ENCODE results near the gene MAN1C1. TPM values are rescaled to one million over a fixed set of nuclear protein-coding genes. Genes with fewer than 3 reads are reported as not detected.

MAN1C1 gene
- total and polyA plus RNA-seq, 7 donors: 0.69 to 32.1 (median 12.8) TPM

DNA sequence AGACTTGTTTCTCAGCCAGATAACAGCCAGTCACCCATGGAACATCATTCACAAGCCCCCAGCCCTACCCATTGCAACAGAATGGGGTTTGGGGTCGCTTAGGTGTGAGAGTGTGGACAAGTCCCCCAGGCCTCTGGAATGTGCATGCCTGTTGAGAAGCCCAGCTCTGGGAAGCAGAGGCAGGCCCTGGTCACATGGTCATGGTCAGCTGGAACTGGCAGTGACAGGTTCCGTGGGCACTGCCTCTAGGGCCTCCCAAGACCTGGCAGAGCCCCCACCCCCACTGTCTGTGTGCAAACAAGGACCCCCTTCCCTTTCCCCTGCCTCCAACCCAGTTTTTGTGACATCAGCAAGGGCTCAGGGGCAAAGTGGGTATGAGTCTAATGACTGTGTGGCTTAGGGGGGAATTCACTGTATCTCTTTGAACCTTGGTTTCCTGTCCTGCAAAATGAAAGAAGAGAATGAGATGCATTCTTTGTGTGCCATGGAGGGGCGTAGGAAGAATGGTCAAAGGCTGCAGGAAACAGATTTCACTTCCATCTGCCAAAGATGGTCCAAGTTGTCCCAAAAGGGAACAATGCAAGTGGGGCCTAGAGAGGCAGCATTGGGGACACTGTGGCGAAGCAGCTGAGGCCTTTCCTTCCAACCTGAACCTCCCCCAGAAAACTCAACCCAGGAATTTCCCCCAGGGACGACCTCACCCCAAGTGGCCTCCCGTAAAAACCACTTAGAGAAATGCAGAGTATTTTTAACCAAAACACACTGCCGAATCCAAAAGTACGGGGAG, 148.7 kb downstream of the MAN1C1 start:
- intact Hi-C loops (cut with DNase I): no loop called here
- H3K27ac ChIP-seq: peak overlapping the region in 2 of 4 donors; percentile 19 to 22
- TF ChIP-seq, protein P1, sequence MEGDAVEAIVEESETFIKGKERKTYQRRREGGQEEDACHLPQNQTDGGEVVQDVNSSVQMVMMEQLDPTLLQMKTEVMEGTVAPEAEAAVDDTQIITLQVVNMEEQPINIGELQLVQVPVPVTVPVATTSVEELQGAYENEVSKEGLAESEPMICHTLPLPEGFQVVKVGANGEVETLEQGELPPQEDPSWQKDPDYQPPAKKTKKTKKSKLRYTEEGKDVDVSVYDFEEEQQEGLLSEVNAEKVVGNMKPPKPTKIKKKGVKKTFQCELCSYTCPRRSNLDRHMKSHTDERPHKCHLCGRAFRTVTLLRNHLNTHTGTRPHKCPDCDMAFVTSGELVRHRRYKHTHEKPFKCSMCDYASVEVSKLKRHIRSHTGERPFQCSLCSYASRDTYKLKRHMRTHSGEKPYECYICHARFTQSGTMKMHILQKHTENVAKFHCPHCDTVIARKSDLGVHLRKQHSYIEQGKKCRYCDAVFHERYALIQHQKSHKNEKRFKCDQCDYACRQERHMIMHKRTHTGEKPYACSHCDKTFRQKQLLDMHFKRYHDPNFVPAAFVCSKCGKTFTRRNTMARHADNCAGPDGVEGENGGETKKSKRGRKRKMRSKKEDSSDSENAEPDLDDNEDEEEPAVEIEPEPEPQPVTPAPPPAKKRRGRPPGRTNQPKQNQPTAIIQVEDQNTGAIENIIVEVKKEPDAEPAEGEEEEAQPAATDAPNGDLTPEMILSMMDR (IDR thresholded peaks at IDR 0.05): no peak
- no peak for TF ChIP-seq EP300 (IDR thresholded peaks at IDR 0.05)
- no peak for TF ChIP-seq POLR2A (IDR thresholded peaks at IDR 0.05)
- no peak for TF ChIP-seq POLR2AphosphoS5 (IDR thresholded peaks at IDR 0.05)
- H3K9me3 ChIP-seq: no peaks in the 10 kb centered on the region
- H3K4me3 ChIP-seq: no peak overlapping the region
- DNase-seq: no peak
- 57 to 80% methylated on average over 8 of the region's 8 CpGs for WGBS, 2 donors
- no peaks in the 10 kb centered on the region for H3K27me3 ChIP-seq
- peaks cover 0 to 22% (median 2%) of the 10 kb centered on the region in 4 donors for H3K36me3 ChIP-seq
- peaks cover 0 to 9% (median 5%) of the 10 kb centered on the region in 4 donors for H3K4me1 ChIP-seq

DNA sequence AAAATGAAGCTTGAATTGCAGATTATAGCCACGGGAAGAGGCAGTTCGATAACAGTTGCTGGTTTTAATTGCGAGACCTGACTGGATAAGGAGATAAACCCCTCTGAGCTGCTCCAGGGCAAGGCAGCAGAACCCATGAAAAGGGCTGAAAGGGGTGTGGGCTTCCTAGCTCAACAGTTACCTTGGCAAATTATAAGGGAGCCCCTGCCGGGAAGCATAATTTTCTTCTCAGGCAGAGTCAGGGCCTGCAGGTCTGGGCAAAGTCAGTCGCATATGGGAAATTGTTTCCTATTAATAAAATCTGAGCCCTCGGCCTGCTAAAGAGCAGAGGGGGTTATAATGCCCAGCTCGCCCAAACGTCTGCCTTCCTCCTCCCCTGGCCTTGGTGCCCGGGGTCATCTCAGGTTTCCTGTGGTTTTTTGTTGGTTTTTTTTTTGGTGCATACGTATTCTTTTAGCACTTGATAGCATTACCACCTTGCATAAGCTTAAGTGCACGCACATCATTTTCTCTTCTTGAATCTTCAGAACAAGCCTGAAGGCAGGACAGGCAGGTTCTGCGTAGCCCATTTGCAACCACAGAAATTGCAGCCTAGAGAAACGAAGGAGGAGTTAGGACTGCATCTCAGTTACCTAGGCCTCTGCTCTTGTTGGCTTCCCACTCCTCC, 149.5 kb downstream of the MAN1C1 start:
- intact Hi-C loops (cut with DNase I): no loop called here
- Histone ChIP-seq H3K4me3 (no peak overlapping the region), H3K9me3 (no peaks in the 10 kb centered on the region), H3K27ac (peak overlapping the region in 2 of 4 donors; percentile 19 to 22), H3K4me1 (peaks cover 0 to 16% (median 12%) of the 10 kb centered on the region in 4 donors), H3K27me3 (no peaks in the 10 kb centered on the region), H3K36me3 (peaks cover 0 to 15% (median 2%) of the 10 kb centered on the region in 4 donors)
- no peak for DNase-seq
- TF ChIP-seq EP300 (IDR thresholded peaks at IDR 0.05): no peak
- TF ChIP-seq, protein P1 (IDR thresholded peaks at IDR 0.05): no peak
- no peak for TF ChIP-seq POLR2AphosphoS5 (IDR thresholded peaks at IDR 0.05)
- no peak for TF ChIP-seq POLR2A (IDR thresholded peaks at IDR 0.05)
- 64 to 89% methylated on average over 13 of the region's 13 CpGs for WGBS, 2 donors

DNA sequence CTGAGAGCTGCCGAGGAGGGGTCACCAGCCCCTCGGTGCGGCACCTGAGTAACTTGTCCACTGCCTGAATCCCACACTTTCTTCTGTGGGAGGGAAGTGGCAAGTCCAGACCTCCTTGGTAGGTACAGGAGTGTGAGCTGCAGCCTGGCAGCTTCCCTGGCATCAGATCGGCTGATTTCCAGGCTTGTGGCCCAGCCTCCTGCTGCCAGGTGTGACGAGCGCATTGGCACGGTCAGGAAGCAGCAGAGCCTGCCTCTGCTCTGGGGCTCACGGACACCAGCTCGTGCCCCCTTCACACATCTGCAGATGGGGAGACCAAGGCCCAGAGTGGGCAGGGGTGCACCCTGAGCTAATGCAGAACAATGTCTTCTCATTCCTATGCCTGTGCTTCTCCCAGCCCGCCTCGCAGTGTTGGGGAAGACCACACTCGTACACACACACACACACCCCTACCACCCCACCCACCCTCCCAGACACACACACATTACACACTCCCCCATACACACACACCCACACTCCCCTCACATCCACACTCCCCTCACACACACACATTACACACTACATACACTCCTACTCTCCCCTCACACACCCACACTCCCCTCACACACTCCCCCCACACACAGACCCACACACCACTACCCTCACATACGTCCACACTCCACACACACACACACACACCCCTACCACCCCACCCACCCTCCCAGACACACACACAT, 150.3 kb downstream of the MAN1C1 start:
- H3K27ac ChIP-seq: no peak overlapping the region
- no peaks in the 10 kb centered on the region for H3K9me3 ChIP-seq
- no peak for TF ChIP-seq EP300 (IDR thresholded peaks at IDR 0.05)
- no peak for TF ChIP-seq POLR2AphosphoS5 (IDR thresholded peaks at IDR 0.05)
- TF ChIP-seq, protein P1 (IDR thresholded peaks at IDR 0.05): no peak
- TF ChIP-seq POLR2A (IDR thresholded peaks at IDR 0.05): no peak
- H3K27me3 ChIP-seq: no peaks in the 10 kb centered on the region
- WGBS, 2 donors: 75 to 85% methylated on average over 13 of the region's 13 CpGs
- no peak overlapping the region for H3K4me3 ChIP-seq
- DNase-seq: no peak
- peaks cover 0 to 24% (median 18%) of the 10 kb centered on the region in 4 donors for H3K4me1 ChIP-seq
- intact Hi-C loops (cut with DNase I): no loop called here
- peaks cover 0 to 13% (median 2%) of the 10 kb centered on the region in 4 donors for H3K36me3 ChIP-seq

DNA sequence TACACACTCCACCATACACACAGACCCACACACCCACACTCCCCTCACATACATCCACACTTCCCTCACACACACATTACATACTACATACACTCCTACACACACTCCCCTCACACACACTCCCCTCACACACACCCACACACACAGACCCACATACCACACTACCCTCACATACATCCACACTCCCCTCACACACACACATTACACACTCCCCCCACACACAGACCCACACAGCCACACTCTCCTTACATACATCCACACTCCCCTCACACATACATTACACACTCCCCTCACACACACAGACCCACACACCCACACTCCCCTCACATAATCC, 150.8 kb downstream of the MAN1C1 start:
- intact Hi-C loops (cut with DNase I): no loop called here
- Histone ChIP-seq H3K4me3 (no peak overlapping the region), H3K4me1 (peaks cover 0 to 28% (median 19%) of the 10 kb centered on the region in 4 donors), H3K36me3 (peaks cover 0 to 16% (median 2%) of the 10 kb centered on the region in 4 donors), H3K27ac (no peak overlapping the region), H3K27me3 (no peaks in the 10 kb centered on the region), H3K9me3 (no peaks in the 10 kb centered on the region)
- no peak for TF ChIP-seq POLR2A (IDR thresholded peaks at IDR 0.05)
- TF ChIP-seq EP300 (IDR thresholded peaks at IDR 0.05): no peak
- TF ChIP-seq, protein P1 (IDR thresholded peaks at IDR 0.05): no peak
- TF ChIP-seq POLR2AphosphoS5 (IDR thresholded peaks at IDR 0.05): no peak
- DNase-seq: no peak

Measured in sigmoid colon (tissue), 7 donors.